Activated T-cell treated with anti-CD3 and anti-CD28 coated beads for 1 hour (primary cell): ENCODE data around the gene MOCS1.

Experiments
- DNase-seq: peaks from one replicate; pipeline ENCODE4 v3.0.0-alpha.2; 2020; ENCODE audit warnings: low read depth

MOCS1 gene

GRCh38 chr6:39948199-39948791 is 14.0 kb upstream of the MOCS1 start:
- DNase-seq = no peak

- no peak for DNase-seq
Observed at GRCh38 chr6:39947611-39948068, 13.4 kb upstream of the MOCS1 start.

- DNase-seq = no peak
Observed at GRCh38 chr6:39945626-39946025, 11.4 kb upstream of the MOCS1 start.

- no peak for DNase-seq
Observed at GRCh38 chr6:39942903-39943580, 8.8 kb upstream of the MOCS1 start.

GRCh38 chr6:39941820-39942219 is 7.6 kb upstream of the MOCS1 start:
- no peak for DNase-seq

GRCh38 chr6:39941138-39941537 is 6.9 kb upstream of the MOCS1 start:
- no peak for DNase-seq

GRCh38 chr6:39938773-39939654 is 4.8 kb upstream of the MOCS1 start:
- DNase-seq = no peak

- no peak for DNase-seq
Observed at GRCh38 chr6:39937686-39938333, 3.5 kb upstream of the MOCS1 start.

- no peak for DNase-seq
Observed at GRCh38 chr6:39936857-39937256, 2.6 kb upstream of the MOCS1 start.

GRCh38 chr6:39935241-39935640 is 979 bp upstream of the MOCS1 start:
- DNase-seq = no peak

- DNase-seq = no peak
Observed at GRCh38 chr6:39933669-39934130, 562 bp downstream of the MOCS1 start.

GRCh38 chr6:39932386-39932910 is 1.8 kb downstream of the MOCS1 start:
- no peak for DNase-seq

GRCh38 chr6:39931607-39932006 is 2.7 kb downstream of the MOCS1 start:
- no peak for DNase-seq

GRCh38 chr6:39930540-39930939 is 3.7 kb downstream of the MOCS1 start:
- DNase-seq = no peak

- no peak for DNase-seq
Observed at GRCh38 chr6:39929733-39930461, 4.4 kb downstream of the MOCS1 start.

- DNase-seq = no peak
Observed at GRCh38 chr6:39929039-39929732, 5.1 kb downstream of the MOCS1 start.

GRCh38 chr6:39927159-39927558 is 7.1 kb downstream of the MOCS1 start:
- no peak for DNase-seq

- no peak for DNase-seq
Observed at GRCh38 chr6:39926668-39927067, 7.6 kb downstream of the MOCS1 start.

- DNase-seq = no peak
Observed at GRCh38 chr6:39925931-39926290, 8.4 kb downstream of the MOCS1 start.

GRCh38 chr6:39925191-39925930 is 8.9 kb downstream of the MOCS1 start:
- DNase-seq = no peak
